ENCODE data around the gene OXNAD1. TPM values are rescaled to one million over a fixed set of nuclear protein-coding genes. Genes with fewer than 3 reads are reported as not detected.
A peak's percentile ranks its signal among the peaks of the same experiment; 100 is the strongest.

OXNAD1 gene
- total RNA-seq, 1 experiment from 2014 or later, result 18.5 TPM

DNA sequence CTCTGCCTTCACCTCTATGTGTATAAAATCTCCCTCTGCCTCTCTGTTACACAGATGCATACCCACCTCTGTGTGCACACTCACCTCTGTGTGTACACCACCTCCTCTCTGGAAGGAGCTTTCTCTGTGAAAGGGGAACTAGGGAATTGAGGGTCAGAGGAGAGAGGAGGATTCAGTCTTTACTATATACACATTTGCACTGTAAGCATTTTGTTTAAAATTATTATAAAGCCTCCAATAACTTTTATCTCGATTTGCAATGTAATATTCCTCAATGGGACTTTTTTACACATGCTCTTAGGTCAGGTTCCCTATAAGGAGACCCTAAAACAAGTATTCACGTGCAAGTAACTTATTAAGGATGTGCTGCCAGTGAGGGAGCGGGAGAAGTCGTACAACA is 82.5 kb downstream of the OXNAD1 start:
- no peak overlapping the region for H3K27ac ChIP-seq
- intact Hi-C loops (cut with micrococcal nuclease; ENCODE audit: unreplicated experiment), result no loop called here
- no TSS peak for BruUV-seq (replicated peaks)
- H3K4me3 ChIP-seq, result no peak overlapping the region
- no peak overlapping the region for H3K4me2 ChIP-seq
- no peak for TF ChIP-seq EZH2 (IDR thresholded peaks at IDR 0.05; ENCODE audit: low read depth)
- TF ChIP-seq, protein P1, sequence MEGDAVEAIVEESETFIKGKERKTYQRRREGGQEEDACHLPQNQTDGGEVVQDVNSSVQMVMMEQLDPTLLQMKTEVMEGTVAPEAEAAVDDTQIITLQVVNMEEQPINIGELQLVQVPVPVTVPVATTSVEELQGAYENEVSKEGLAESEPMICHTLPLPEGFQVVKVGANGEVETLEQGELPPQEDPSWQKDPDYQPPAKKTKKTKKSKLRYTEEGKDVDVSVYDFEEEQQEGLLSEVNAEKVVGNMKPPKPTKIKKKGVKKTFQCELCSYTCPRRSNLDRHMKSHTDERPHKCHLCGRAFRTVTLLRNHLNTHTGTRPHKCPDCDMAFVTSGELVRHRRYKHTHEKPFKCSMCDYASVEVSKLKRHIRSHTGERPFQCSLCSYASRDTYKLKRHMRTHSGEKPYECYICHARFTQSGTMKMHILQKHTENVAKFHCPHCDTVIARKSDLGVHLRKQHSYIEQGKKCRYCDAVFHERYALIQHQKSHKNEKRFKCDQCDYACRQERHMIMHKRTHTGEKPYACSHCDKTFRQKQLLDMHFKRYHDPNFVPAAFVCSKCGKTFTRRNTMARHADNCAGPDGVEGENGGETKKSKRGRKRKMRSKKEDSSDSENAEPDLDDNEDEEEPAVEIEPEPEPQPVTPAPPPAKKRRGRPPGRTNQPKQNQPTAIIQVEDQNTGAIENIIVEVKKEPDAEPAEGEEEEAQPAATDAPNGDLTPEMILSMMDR (conservative IDR thresholded peaks at IDR 0.05), result no peak
- no peaks in the 10 kb centered on the region for H3F3A ChIP-seq (ENCODE audit: insufficient read depth, low read depth)
- no peaks in the 10 kb centered on the region for H3K27me3 ChIP-seq (ENCODE audit: insufficient read depth, low read depth)
- no peaks in the 10 kb centered on the region for H4K20me1 ChIP-seq (ENCODE audit: insufficient read depth)
- no peaks in the 10 kb centered on the region for H3K79me2 ChIP-seq (ENCODE audit: low read depth)
- no peaks in the 10 kb centered on the region for H3K36me3 ChIP-seq (ENCODE audit: low read depth)
- H2AFZ ChIP-seq, result no peak overlapping the region
- ChIA-PET POLR2A (ENCODE audit: unreplicated experiment) (no interaction called here), CTCF (no interaction called here)
- H3K4me1 ChIP-seq (replicated peaks; ENCODE audit: insufficient read depth), result peaks cover 9% of the 10 kb centered on the region
- no peak for DNase-seq
- H3K9me3 ChIP-seq (ENCODE audit: insufficient read depth, low read depth), result 0 out of 2 replicates have a peak, but pooled peaks cover 2% of the 10 kb centered on the region
- H3K9me2 ChIP-seq (ENCODE audit: insufficient read depth), result no peaks in the 10 kb centered on the region

DNA sequence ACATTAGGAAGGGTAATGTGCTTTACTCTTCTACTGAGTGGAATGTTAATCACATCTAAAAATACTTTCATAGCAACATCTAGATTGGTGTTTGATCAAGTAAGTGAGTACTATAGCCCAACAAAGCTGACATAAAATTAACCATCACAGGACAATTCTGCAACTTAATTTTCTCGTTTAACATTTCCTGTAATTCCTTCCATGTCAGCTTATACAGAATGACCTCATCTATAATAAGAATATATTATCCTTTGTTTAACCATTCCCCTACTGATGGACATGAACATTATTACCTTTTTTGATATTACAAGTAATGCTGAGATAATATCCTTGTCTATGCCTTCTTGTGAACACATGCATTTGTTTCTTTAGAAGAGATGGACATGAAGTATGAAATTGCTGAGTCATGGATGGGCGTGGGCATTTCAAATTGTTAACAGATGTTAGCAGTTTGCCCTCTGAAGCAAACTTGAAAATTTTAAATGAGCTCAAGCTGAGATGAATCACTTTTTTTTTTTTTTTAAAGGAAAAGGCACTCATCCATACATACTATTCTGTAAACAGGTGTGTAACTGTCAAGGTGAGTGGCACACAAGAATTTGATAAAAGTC is 85.1 kb downstream of the OXNAD1 start:
- intact Hi-C loops (cut with micrococcal nuclease; ENCODE audit: unreplicated experiment), result no loop called here
- CTCF ChIA-PET, result interaction anchor here (0.7 kb wide), 1 partner anchor 199 kb away, joined by 3 read pairs; no protein-coding TSS in a partner anchor

DNA sequence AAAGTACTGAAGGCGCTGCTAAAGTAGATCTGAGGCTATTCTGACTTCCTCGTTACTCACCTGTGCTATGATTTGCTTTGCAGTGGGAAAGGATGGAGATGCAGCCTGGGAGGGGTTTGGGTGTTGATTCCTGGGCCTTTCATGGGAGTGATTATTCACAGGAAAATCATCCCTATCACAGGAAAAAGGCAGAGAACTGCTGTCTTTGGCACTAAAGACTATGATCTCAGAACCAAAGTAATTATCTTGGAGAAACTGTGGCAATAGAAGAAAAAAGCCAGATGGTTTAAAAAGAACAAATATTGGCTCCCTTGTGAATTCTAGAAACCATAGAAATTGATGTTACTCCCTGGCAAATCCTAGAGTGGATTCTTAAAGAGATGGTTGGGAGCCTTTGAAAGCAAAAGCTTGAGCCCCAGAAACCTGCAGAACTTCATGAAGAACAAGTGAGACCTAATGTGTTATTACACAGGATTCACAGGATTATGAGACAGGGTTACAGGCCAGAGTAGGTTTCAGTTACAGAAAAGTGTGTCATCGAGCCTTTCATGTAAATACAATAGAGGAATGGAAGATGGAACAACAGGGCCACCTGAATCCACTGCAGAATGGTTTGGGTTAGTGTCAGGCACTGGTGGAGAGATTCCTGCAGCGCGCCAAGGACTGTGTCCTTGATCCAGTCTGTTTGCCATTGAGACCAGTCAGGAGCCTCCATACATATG is 85.7 kb downstream of the OXNAD1 start:
- CTCF ChIA-PET, result interaction anchor here (0.7 kb wide), 1 partner anchor 200 kb away, joined by 3 read pairs; no protein-coding TSS in a partner anchor
- Histone ChIP-seq H4K20me1 (ENCODE audit: insufficient read depth) (no peaks in the 10 kb centered on the region), H3K36me3 (ENCODE audit: low read depth) (no peaks in the 10 kb centered on the region), H3K79me2 (ENCODE audit: low read depth) (no peaks in the 10 kb centered on the region), H2AFZ (no peak overlapping the region), H3K4me1 (replicated peaks; ENCODE audit: insufficient read depth) (peaks cover 9% of the 10 kb centered on the region), H3K27me3 (ENCODE audit: insufficient read depth, low read depth) (no peaks in the 10 kb centered on the region), H3K9me2 (ENCODE audit: insufficient read depth) (no peaks in the 10 kb centered on the region), H3K4me3 (no peak overlapping the region), H3K27ac (no peak overlapping the region), H3K9me3 (ENCODE audit: insufficient read depth, low read depth) (0 out of 2 replicates have a peak, but pooled peaks cover 2% of the 10 kb centered on the region), H3K4me2 (no peak overlapping the region), H3F3A (ENCODE audit: insufficient read depth, low read depth) (no peaks in the 10 kb centered on the region)
- no peak for DNase-seq
- POLR2A ChIA-PET (ENCODE audit: unreplicated experiment), result interaction anchor here (0.7 kb wide), 1 partner anchor 9 kb away, joined by 6 read pairs; no protein-coding TSS in a partner anchor
- no peak for TF ChIP-seq EZH2 (IDR thresholded peaks at IDR 0.05; ENCODE audit: low read depth)
- TF ChIP-seq, protein P1 (conservative IDR thresholded peaks at IDR 0.05), result no peak
- no TSS peak for BruUV-seq (replicated peaks)
- intact Hi-C loops (cut with micrococcal nuclease; ENCODE audit: unreplicated experiment), result no loop called here

More for the DNA sequence above, 85.1 kb downstream of the OXNAD1 start:
- H3K4me1 ChIP-seq (replicated peaks; ENCODE audit: insufficient read depth), result peaks cover 9% of the 10 kb centered on the region
- H3K9me3 ChIP-seq (ENCODE audit: insufficient read depth, low read depth), result 0 out of 2 replicates have a peak, but pooled peaks cover 2% of the 10 kb centered on the region
- POLR2A ChIA-PET (ENCODE audit: unreplicated experiment), result interaction anchor here (0.7 kb wide), 1 partner anchor 9 kb away, joined by 6 read pairs; no protein-coding TSS in a partner anchor
- peak overlapping the region; percentile 2; the same call in 1 of the 2 replicates for H3K27ac ChIP-seq
- H4K20me1 ChIP-seq (ENCODE audit: insufficient read depth), result no peaks in the 10 kb centered on the region
- H3K36me3 ChIP-seq (ENCODE audit: low read depth), result no peaks in the 10 kb centered on the region
- DNase-seq, result peak in 1 of 2 experiments; percentile 3
- no peak overlapping the region for H3K4me3 ChIP-seq
- no peak for TF ChIP-seq EZH2 (IDR thresholded peaks at IDR 0.05; ENCODE audit: low read depth)
- TF ChIP-seq, protein P1 (conservative IDR thresholded peaks at IDR 0.05), result no peak
- H3K9me2 ChIP-seq (ENCODE audit: insufficient read depth), result no peaks in the 10 kb centered on the region
- H3K4me2 ChIP-seq, result no peak overlapping the region
- no peaks in the 10 kb centered on the region for H3K27me3 ChIP-seq (ENCODE audit: insufficient read depth, low read depth)
- no peaks in the 10 kb centered on the region for H3K79me2 ChIP-seq (ENCODE audit: low read depth)
- BruUV-seq (replicated peaks), result no TSS peak
- H2AFZ ChIP-seq, result no peak overlapping the region
- H3F3A ChIP-seq (ENCODE audit: insufficient read depth, low read depth), result no peaks in the 10 kb centered on the region
